GM12891 (cell line): Measurements from ENCODE around the gene DDX59.

ENCODE experiments used
- PAX5 ChIP-seq: IDR thresholded peaks from 2 replicates; pipeline ENCODE4 v1.6.1; 2011; ENCODE audit warnings: low read length, moderate library complexity, mild to moderate bottlenecking; ENCODE audit not compliant: insufficient read depth, severe bottlenecking
- POLR2A ChIP-seq: IDR thresholded peaks from 2 replicates; pipeline ENCODE4 v1.6.1; 2011; ENCODE audit warnings: low read depth, low read length, control low read depth
- POLR2AphosphoS5 ChIP-seq: IDR thresholded peaks from 2 replicates; pipeline ENCODE4 v1.6.1; 2011; ENCODE audit warnings: low read depth, low read length, control low read depth
- SPI1 ChIP-seq: IDR thresholded peaks from 2 replicates; pipeline ENCODE4 v1.6.1; 2011; ENCODE audit warnings: low read depth, low read length, control low read depth
- TAF1 ChIP-seq: IDR thresholded peaks from 2 replicates; pipeline ENCODE4 v1.6.1; 2011; ENCODE audit warnings: low read depth, low read length, control low read depth

DNA sequence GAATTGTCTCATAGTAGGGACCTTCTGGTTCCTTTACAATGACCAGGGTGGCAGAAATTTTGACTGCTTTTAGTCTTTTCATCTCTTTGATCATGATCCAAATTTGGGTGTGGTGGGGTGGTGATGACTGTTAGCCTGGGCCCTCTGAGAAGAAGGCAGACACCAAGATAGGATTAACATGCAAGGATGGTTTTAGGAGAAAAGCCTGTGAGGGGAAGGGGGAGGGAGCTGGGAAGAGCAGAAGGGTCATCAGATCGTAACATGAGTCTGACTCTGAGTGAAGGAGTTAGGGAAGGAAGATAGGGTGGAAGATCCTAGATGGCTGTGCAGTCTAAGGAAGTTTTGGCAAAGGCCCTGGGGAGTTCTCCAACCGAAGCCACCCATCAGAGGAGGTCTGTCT, 40.5 kb upstream of the DDX59 start:
- TF ChIP-seq POLR2A (no peak), TAF1 (no peak), POLR2AphosphoS5 (no peak), PAX5 (no peak), SPI1 (no peak)
